A549 (cell line): ENCODE data around the gene PARD3B. TPM values are rescaled to one million over a fixed set of nuclear protein-coding genes. Genes with fewer than 3 reads are reported as not detected.

Experiments used
- ATAC-seq, 2 experiments: fragments of 200-7000 bp in 1 of 2; fragments of >200 bp in 1 of 2; cut with Nextera tagmentation in 1 of 2; cut with Tn5 transposase in 1 of 2; 3 replicates each; pipeline versions ENCODE4 v1.8.0 to v1.9.1; 2018 to 2020; ENCODE audit warnings: mild to moderate bottlenecking in 1 of 2, moderate library complexity in 1 of 2
- CTCF ChIA-PET: fragments of 300-600 bp; sonication (Branson Sonifier 250); formaldehyde crosslinking; extraction: SDS; loops from one replicate; lab custom pipeline; 2021; ENCODE audit warnings: antibody characterized with exemption, inconsistent platforms; lab: Yijun Ruan, JAX
- POLR2A ChIA-PET: fragments of 350-600 bp; formaldehyde crosslinking; extraction: SDS; loops from one replicate; lab custom pipeline; 2021; ENCODE audit warnings: antibody characterized with exemption, inconsistent platforms; lab: Yijun Ruan, JAX
- DNase-seq, 2 experiments: peaks; one replicate each; pipeline versions ENCODE4 v3.0.0 to v3.0.0-alpha.2; 2011 to 2016; ENCODE audit warnings: low read depth in 1 of 2, low spot score in 1 of 2
- FAIRE-seq: peaks from 2 replicates; lab custom pipeline; 2011; peaks lifted over from hg19 to GRCh38; lab: Jason Lieb, UNC
- H3K27ac ChIP-seq, 2 experiments: fragments of >200 bp; sonication (Bioruptor Twin); formaldehyde crosslinking; 3 replicates each; pipeline ENCODE4 v1.5.1; 2016 to 2017
- H3K4me1 ChIP-seq: fragments of >200 bp; sonication (Bioruptor Twin); formaldehyde crosslinking; 3 replicates; pipeline ENCODE4 v1.6.1; 2016
- H3K4me2 ChIP-seq: fragments of >200 bp; sonication (Bioruptor Twin); formaldehyde crosslinking; 3 replicates; pipeline ENCODE4 v1.6.1; 2016
- H3K4me3 ChIP-seq: fragments of >200 bp; sonication (Bioruptor Twin); formaldehyde crosslinking; 3 replicates; pipeline ENCODE4 v1.5.1; 2016
- H3K9me3 ChIP-seq: fragments of >200 bp; sonication (Bioruptor Twin); formaldehyde crosslinking; 3 replicates; pipeline ENCODE4 v1.6.1; 2016
- BHLHE40 ChIP-seq: IDR thresholded peaks from 2 replicates; pipeline ENCODE4 v1.6.1; 2012; ENCODE audit warnings: low read depth, low read length, inconsistent platforms
- CBX2 ChIP-seq: fragments of 200-600 bp; sonication (generic); IDR thresholded peaks from 2 replicates; pipeline ENCODE4 v1.6.1; 2016; ENCODE audit warnings: low read depth, mild to moderate bottlenecking, borderline replicate concordance
- CBX8 ChIP-seq: fragments of 200-600 bp; sonication (generic); IDR thresholded peaks from 2 replicates; pipeline ENCODE4 v1.6.1; 2016
- CEBPB ChIP-seq, 2 experiments: fragments of >200 bp in 1 of 2; sonication (Bioruptor Twin) in 1 of 2; formaldehyde crosslinking in 1 of 2; IDR thresholded peaks; 2 replicates each; pipeline ENCODE4 v1.6.1; 2012 to 2016
- CHD4 ChIP-seq: fragments of 200-600 bp; sonication (generic); IDR thresholded peaks from 2 replicates; pipeline ENCODE4 v1.6.1; 2016; ENCODE audit warnings: antibody characterized with exemption, mild to moderate bottlenecking, borderline replicate concordance
- ELK1 ChIP-seq: fragments of 150-350 bp; IDR thresholded peaks from 2 replicates; pipeline ENCODE4 v1.6.1; 2014; ENCODE audit warnings: low read depth, mild to moderate bottlenecking, low read length
- FOSL2 ChIP-seq, 2 experiments: fragments of 450-650 bp in 1 of 2; fragments of >200 bp in 1 of 2; sonication (Bioruptor Twin) in 1 of 2; formaldehyde crosslinking; IDR thresholded peaks; 2 replicates each; pipeline versions ENCODE4 v1.5.0 to v1.6.1; 2016 to 2020; ENCODE audit warnings: mild to moderate bottlenecking in 1 of 2, moderate library complexity in 1 of 2
- FOXS1 ChIP-seq: fragments of 250-450 bp; sonication (Bioruptor Pico); IDR thresholded peaks from 2 replicates; pipeline ENCODE4 v1.5.0; 2020; ENCODE audit warnings: mild to moderate bottlenecking, moderate library complexity
- GATA3 ChIP-seq: IDR thresholded peaks from 2 replicates; pipeline ENCODE4 v1.6.1; 2012; ENCODE audit warnings: borderline replicate concordance
- HDAC2 ChIP-seq: fragments of 200-600 bp; sonication (generic); IDR thresholded peaks from 2 replicates; pipeline ENCODE4 v1.6.1; 2016
- HOXB13 ChIP-seq: fragments of 250-450 bp; sonication (Bioruptor Pico); IDR thresholded peaks from 2 replicates; pipeline ENCODE4 v1.5.0; 2020; ENCODE audit warnings: low read depth, mild to moderate bottlenecking, moderate library complexity
- JUN ChIP-seq, 2 experiments: fragments of >200 bp; sonication (Bioruptor Twin); formaldehyde crosslinking; IDR thresholded peaks; 2 replicates in 1 of 2; 3 replicates in 1 of 2; pipeline ENCODE4 v1.6.1; 2016 to 2017
- JUNB ChIP-seq: fragments of >200 bp; sonication (Bioruptor Twin); formaldehyde crosslinking; IDR thresholded peaks from 2 replicates; pipeline ENCODE4 v1.6.1; 2016
- KDM1A ChIP-seq: fragments of 200-600 bp; sonication (generic); IDR thresholded peaks from 2 replicates; pipeline ENCODE4 v1.6.1; 2016; ENCODE audit warnings: low read depth, mild to moderate bottlenecking
- MAZ ChIP-seq: fragments of 150-350 bp; IDR thresholded peaks from 2 replicates; pipeline ENCODE4 v1.6.1; 2014; ENCODE audit warnings: antibody characterized with exemption, low read depth, low read length, borderline replicate concordance
- NFE2L2 ChIP-seq: fragments of 150-350 bp; conservative IDR thresholded peaks from 2 replicates; pipeline ENCODE4 v1.6.1; 2014; ENCODE audit warnings: low read length
- NR3C1 ChIP-seq: fragments of >200 bp; sonication (Bioruptor Twin); formaldehyde crosslinking; IDR thresholded peaks from 3 replicates; pipeline ENCODE4 v1.6.1; 2017
- PBX3 ChIP-seq: IDR thresholded peaks from 2 replicates; pipeline ENCODE4 v1.6.1; 2012
- PHF8 ChIP-seq: fragments of 200-600 bp; sonication (generic); IDR thresholded peaks from 2 replicates; pipeline ENCODE4 v1.6.1; 2016; ENCODE audit warnings: low read depth, mild to moderate bottlenecking, antibody characterized with exemption, moderate library complexity, borderline replicate concordance
- POLR2AphosphoS2 ChIP-seq: conservative IDR thresholded peaks from 2 replicates; pipeline ENCODE4 v1.6.1; 2012; ENCODE audit warnings: low read length, improper control_type of control experiment, inconsistent platforms
- RARB ChIP-seq: fragments of 250-450 bp; sonication (Bioruptor Pico); IDR thresholded peaks from 2 replicates; pipeline ENCODE4 v1.8.0; 2021; ENCODE audit warnings: mild to moderate bottlenecking, moderate library complexity
- RNF2 ChIP-seq: fragments of 200-600 bp; sonication (generic); IDR thresholded peaks from 2 replicates; pipeline ENCODE4 v1.6.1; 2016; ENCODE audit warnings: low read depth, mild to moderate bottlenecking, antibody characterized with exemption, moderate library complexity, borderline replicate concordance
- SMC3 ChIP-seq: fragments of >200 bp; sonication (Bioruptor Twin); formaldehyde crosslinking; IDR thresholded peaks from 3 replicates; pipeline ENCODE4 v1.6.1; 2018; ENCODE audit warnings: inconsistent platforms
- TP53 ChIP-seq: fragments of 250-450 bp; sonication (Bioruptor Pico); IDR thresholded peaks from 2 replicates; pipeline ENCODE4 v1.5.0; 2021; ENCODE audit warnings: mild to moderate bottlenecking, moderate library complexity
- ZFP36 ChIP-seq: fragments of 450-650 bp; IDR thresholded peaks from 2 replicates; pipeline ENCODE4 v1.6.1; 2014; ENCODE audit warnings: borderline replicate concordance; ENCODE audit not compliant: partially characterized antibody
- ZNF302 ChIP-seq: fragments of 250-450 bp; sonication (Bioruptor Pico); IDR thresholded peaks from 2 replicates; pipeline ENCODE4 v1.9.0; 2021; ENCODE audit warnings: inconsistent platforms, mild to moderate bottlenecking, moderate library complexity
- ZSCAN20 ChIP-seq: fragments of 250-450 bp; sonication (Bioruptor Pico); IDR thresholded peaks from 2 replicates; pipeline ENCODE4 v1.8.0; 2022; ENCODE audit warnings: mild to moderate bottlenecking, moderate library complexity
- WGBS: methylation state at CpG from one replicate; pipeline ENCODE4 v1.1.6; 2017; ENCODE audit errors: missing lambda C conversion rate; 5-methylcytosine and 5-hydroxymethylcytosine counted together
- polyA plus RNA-seq, 4 experiments: library from polyadenylated mRNA; depleted of rRNA in 3 of 4; stranded (reverse); fragments of >200 nt; fragmentation: RNase III in 1 of 4; extraction: RNeasy Plus Mini Kit Qiagen cat#74134 plus additional on column Dnase treatment in 1 of 4; gene quantifications; 2 replicates in 3 of 4; 3 replicates in 1 of 4; pipeline ENCODE4 v1.2.3, GENCODE V29; 2011 to 2017
- TF ChIP-seq, protein P1 (sequence below): IDR thresholded peaks from 2 replicates; pipeline ENCODE4 v1.6.1; 2012; ENCODE audit warnings: low read depth, borderline replicate concordance
- TF ChIP-seq, protein P2 (sequence below): fragments of 200-600 bp; sonication (generic); IDR thresholded peaks from 2 replicates; pipeline ENCODE4 v1.6.1; 2016; ENCODE audit warnings: antibody characterized with exemption, mild to moderate bottlenecking, moderate library complexity

PARD3B gene
- polyA plus RNA-seq, 2 of the 4 experiments (the other 2 are of a cell fraction): 1.2 to 2.4 TPM

DNA sequence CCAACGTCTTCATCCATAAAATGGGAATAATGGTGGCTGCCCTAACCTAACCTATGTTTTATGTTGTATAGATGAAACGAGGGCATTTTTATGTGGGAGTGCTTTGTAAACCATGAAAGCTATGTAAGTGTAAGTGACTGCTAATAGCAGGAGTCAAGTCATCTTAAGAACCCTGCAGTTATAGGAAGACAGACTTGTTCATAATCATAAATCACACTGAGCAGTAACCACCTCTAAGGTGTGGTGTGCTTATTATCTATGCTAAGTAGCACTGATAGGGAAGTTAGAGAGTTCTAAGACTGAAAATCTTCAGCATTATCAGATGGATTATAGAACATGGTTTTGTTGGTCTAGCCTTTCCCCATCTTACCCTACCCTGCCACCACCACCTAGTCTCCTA is 1112.8 kb downstream of the PARD3B start:
- no peak for FAIRE-seq
- ATAC-seq: no peak
- ChIA-PET POLR2A (no interaction called here), CTCF (no interaction called here)
- no peak for DNase-seq
- no peak for TF ChIP-seq CEBPB (IDR thresholded peaks at IDR 0.05)
- no peak for TF ChIP-seq RNF2
- TF ChIP-seq BHLHE40: no peak
- no peak for TF ChIP-seq ELK1
- no peak for TF ChIP-seq PBX3
- TF ChIP-seq FOSL2 (IDR thresholded peaks at IDR 0.05): no peak
- TF ChIP-seq FOSL2 (CRISPR knock-in tag; IDR thresholded peaks at IDR 0.05): no peak
- no peak for TF ChIP-seq HOXB13 (CRISPR knock-in tag)
- no peak for TF ChIP-seq MAZ
- no peak for TF ChIP-seq FOXS1 (CRISPR knock-in tag)
- no peak for TF ChIP-seq ZNF302 (CRISPR knock-in tag)
- no peak for TF ChIP-seq CBX2
- no peak for TF ChIP-seq POLR2AphosphoS2
- H3K4me2 ChIP-seq: no peak overlapping the region
- no peaks in the 10 kb centered on the region for H3K9me3 ChIP-seq
- peaks cover 10% of the 10 kb centered on the region for H3K4me1 ChIP-seq
- no peak overlapping the region for H3K27ac ChIP-seq
- H3K4me3 ChIP-seq: no peak overlapping the region
- 4% methylated on average over 2 of the region's 2 CpGs for whole genome bisulfite sequencing

DNA sequence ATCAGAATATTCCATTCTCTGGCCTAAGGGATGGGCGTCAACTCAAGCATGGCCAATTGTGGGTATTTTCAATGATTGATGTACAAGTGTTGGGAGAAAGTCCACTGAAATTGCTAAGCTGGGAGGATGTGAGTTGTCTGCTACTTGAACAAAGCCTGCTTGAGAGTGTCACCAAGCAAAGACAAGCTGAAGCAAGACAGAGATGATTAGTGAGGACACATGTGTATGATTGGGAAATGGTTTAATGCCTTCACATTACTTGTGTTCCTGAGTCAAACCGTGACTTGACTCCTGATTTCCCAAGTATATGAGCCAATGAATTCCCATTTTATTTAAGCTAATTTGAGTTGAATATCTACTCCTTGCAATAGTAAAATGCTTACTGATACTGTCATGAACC is 1113.3 kb downstream of the PARD3B start:
- Histone ChIP-seq H3K9me3 (no peaks in the 10 kb centered on the region), H3K4me3 (no peak overlapping the region), H3K27ac (no peak overlapping the region), H3K4me1 (peaks cover 10% of the 10 kb centered on the region), H3K4me2 (no peak overlapping the region)
- WGBS: 38% methylated on average over 2 of the region's 2 CpGs
- DNase-seq (no peak), ATAC-seq (no peak), FAIRE-seq (no peak)
- TF ChIP-seq NR3C1 (no peak), CBX2 (no peak), ELK1 (no peak), NFE2L2 (no peak), SMC3 (no peak), GATA3 (no peak), CBX8 (no peak), HOXB13 (CRISPR knock-in tag) (no peak), JUNB (no peak), CHD4 (no peak), HDAC2 (no peak), KDM1A (no peak), ZFP36 (no peak)
- ChIA-PET POLR2A (no interaction called here), CTCF (interaction anchor here (0.8 kb wide), 1 partner anchor 47 kb away, joined by 3 read pairs; no protein-coding TSS in a partner anchor)

DNA sequence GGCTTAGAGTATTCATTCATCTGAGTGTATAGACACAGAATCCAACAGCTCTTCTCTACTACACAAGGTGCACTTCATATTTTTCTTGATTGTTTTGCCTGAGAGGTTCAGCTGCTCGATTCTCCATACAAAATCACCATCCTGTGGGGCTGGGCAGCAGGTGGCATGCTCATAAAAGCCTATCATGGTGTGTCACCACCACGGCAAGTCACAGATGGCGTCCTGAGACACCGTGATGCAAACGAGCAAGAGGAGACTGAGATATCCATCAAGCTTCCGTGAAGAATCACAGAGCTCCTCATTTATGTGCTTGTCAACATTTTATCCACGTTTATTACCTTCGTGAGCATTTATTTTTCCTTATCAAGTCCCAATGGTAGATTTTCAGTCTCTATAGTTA is 1114.6 kb downstream of the PARD3B start:
- WGBS: 10% methylated on average over 7 of the region's 8 CpGs
- CTCF ChIA-PET: interaction anchor here (0.9 kb wide), 1 partner anchor 1399 kb away, joined by 3 read pairs; no protein-coding TSS in a partner anchor
- TF ChIP-seq JUN (IDR thresholded peaks at IDR 0.05): no peak
- TF ChIP-seq ZFP36: no peak
- no peak for TF ChIP-seq PHF8
- TF ChIP-seq, protein P1, sequence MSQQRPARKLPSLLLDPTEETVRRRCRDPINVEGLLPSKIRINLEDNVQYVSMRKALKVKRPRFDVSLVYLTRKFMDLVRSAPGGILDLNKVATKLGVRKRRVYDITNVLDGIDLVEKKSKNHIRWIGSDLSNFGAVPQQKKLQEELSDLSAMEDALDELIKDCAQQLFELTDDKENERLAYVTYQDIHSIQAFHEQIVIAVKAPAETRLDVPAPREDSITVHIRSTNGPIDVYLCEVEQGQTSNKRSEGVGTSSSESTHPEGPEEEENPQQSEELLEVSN: no peak
- TF ChIP-seq ZSCAN20 (CRISPR knock-in tag): no peak
- TF ChIP-seq RARB (CRISPR knock-in tag): no peak
- no peak for TF ChIP-seq TP53
- TF ChIP-seq, protein P2, sequence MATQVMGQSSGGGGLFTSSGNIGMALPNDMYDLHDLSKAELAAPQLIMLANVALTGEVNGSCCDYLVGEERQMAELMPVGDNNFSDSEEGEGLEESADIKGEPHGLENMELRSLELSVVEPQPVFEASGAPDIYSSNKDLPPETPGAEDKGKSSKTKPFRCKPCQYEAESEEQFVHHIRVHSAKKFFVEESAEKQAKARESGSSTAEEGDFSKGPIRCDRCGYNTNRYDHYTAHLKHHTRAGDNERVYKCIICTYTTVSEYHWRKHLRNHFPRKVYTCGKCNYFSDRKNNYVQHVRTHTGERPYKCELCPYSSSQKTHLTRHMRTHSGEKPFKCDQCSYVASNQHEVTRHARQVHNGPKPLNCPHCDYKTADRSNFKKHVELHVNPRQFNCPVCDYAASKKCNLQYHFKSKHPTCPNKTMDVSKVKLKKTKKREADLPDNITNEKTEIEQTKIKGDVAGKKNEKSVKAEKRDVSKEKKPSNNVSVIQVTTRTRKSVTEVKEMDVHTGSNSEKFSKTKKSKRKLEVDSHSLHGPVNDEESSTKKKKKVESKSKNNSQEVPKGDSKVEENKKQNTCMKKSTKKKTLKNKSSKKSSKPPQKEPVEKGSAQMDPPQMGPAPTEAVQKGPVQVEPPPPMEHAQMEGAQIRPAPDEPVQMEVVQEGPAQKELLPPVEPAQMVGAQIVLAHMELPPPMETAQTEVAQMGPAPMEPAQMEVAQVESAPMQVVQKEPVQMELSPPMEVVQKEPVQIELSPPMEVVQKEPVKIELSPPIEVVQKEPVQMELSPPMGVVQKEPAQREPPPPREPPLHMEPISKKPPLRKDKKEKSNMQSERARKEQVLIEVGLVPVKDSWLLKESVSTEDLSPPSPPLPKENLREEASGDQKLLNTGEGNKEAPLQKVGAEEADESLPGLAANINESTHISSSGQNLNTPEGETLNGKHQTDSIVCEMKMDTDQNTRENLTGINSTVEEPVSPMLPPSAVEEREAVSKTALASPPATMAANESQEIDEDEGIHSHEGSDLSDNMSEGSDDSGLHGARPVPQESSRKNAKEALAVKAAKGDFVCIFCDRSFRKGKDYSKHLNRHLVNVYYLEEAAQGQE: no peak

More for the DNA sequence above, 1114.6 kb downstream of the PARD3B start:
- Histone ChIP-seq H3K4me3 (no peak overlapping the region), H3K4me2 (peak overlapping the region; percentile 47; the same call in 2 of the 3 replicates), H3K27ac (no peak overlapping the region), H3K9me3 (no peaks in the 10 kb centered on the region), H3K4me1 (peaks cover 10% of the 10 kb centered on the region)
- FAIRE-seq: no peak
- DNase-seq: no peak
- POLR2A ChIA-PET: no interaction called here
- no peak for ATAC-seq
